C4-2B (cell line): ENCODE measurements around the gene EIF4EBP3.

ENCODE experiments used
- ZFX ChIP-seq: fragments of 450-650 bp; IDR thresholded peaks from 2 replicates; pipeline ENCODE4 v1.6.1; 2017
- TF ChIP-seq, protein P1 (sequence below): fragments of 450-650 bp; conservative IDR thresholded peaks from 2 replicates; pipeline ENCODE4 v1.5.1; 2017; ENCODE audit warnings: mild to moderate bottlenecking

DNA sequence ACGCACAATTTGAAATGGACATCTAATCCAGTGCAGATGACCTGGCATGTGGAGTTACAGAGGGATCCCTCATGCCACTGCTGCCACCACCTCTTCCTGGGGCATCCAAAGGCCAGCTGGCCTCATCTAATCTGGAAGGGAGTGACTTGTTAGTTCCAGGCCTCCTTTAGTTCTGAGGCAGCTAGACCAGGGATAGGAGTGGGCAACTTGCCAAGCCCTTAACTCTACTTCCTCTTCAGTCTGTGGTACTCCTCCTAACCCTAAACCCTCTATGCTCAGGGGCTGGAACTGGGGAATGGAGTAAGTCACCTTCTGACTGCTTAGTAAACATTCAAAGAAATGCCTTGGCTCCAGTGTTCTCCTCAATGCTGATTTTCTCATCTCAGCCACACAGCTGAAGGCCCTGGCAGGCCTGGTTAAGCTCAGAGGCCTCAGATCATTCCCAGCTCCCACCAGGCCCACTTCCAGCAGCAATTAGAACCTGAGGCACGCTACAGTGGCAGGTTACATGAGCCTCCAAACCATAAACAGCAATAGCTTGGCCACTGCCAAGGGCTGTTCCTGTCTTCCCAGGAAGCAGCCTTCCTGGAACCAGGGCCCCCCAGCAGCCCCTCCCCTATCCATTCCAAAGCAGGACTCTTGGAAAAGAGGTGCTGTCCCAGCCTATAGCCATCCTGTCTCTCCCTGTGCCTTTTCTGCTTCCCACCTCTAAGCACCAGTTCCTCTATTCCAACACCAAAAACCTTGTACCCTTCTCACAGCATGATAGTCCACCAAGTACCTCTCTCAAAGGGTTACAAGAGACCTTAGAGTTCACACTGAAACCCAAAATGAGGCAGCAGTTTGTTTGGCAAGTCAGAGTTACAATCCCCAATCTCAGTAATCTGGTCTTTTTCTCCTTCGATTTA is 2.0 kb downstream of the EIF4EBP3 start:
- TF ChIP-seq, protein P1, sequence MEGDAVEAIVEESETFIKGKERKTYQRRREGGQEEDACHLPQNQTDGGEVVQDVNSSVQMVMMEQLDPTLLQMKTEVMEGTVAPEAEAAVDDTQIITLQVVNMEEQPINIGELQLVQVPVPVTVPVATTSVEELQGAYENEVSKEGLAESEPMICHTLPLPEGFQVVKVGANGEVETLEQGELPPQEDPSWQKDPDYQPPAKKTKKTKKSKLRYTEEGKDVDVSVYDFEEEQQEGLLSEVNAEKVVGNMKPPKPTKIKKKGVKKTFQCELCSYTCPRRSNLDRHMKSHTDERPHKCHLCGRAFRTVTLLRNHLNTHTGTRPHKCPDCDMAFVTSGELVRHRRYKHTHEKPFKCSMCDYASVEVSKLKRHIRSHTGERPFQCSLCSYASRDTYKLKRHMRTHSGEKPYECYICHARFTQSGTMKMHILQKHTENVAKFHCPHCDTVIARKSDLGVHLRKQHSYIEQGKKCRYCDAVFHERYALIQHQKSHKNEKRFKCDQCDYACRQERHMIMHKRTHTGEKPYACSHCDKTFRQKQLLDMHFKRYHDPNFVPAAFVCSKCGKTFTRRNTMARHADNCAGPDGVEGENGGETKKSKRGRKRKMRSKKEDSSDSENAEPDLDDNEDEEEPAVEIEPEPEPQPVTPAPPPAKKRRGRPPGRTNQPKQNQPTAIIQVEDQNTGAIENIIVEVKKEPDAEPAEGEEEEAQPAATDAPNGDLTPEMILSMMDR = no peak
- TF ChIP-seq ZFX = no peak
